HepG2 (cell line): ENCODE data around the gene ERCC2. TPM values are rescaled to one million over a fixed set of nuclear protein-coding genes. Genes with fewer than 3 reads are reported as not detected.

Source experiments
- ATAC-seq: fragments of 200-7000 bp; cut with Tn5 transposase; 3 replicates; pipeline ENCODE4 v1.9.1; 2020; ENCODE audit warnings: mild to moderate bottlenecking, moderate library complexity
- BruUV-seq: library from RNA; stranded (reverse); fragments of 400-500 nt; replicated peaks from 2 replicates; lab custom pipeline; 2021; lab: Mats Ljungman, UMichigan
- CTCF ChIA-PET: fragments of 300-600 bp; formaldehyde crosslinking; extraction: SDS; loops from one replicate; lab custom pipeline; 2021; ENCODE audit warnings: low total read pairs, inconsistent platforms, low intra/inter-chr PET ratio; lab: Yijun Ruan, JAX
- POLR2A ChIA-PET: fragments of 350-600 bp; sonication (Branson Sonifier 250); formaldehyde crosslinking; loops from one replicate; lab custom pipeline; 2020; ENCODE audit warnings: antibody characterized with exemption, inconsistent platforms; lab: Yijun Ruan, JAX
- DNase-seq: peaks from one replicate; pipeline ENCODE4 v3.0.0-alpha.2; 2015; ENCODE audit warnings: low spot score
- FAIRE-seq: peaks from 3 replicates; lab custom pipeline; 2011; peaks lifted over from hg19 to GRCh38; lab: Jason Lieb, UNC
- H2AFZ ChIP-seq: one replicate; pipeline ENCODE4 v1.6.1; 2011; ENCODE audit warnings: low read length, inconsistent platforms
- H3K27ac ChIP-seq: fragments of 300-600 bp; 3 replicates; pipeline ENCODE4 v1.8.0; 2011; ENCODE audit warnings: mixed run types, mild to moderate bottlenecking, mixed read lengths, low read length, inconsistent platforms; ENCODE audit not compliant: insufficient read depth; ENCODE audit errors: extremely low read length
- H3K27me3 ChIP-seq, 2 experiments: fragments of 200-600 bp in 1 of 2; 2 replicates in 1 of 2; 3 replicates in 1 of 2; pipeline versions ENCODE4 v1.6.0 to v1.8.0; 2011; ENCODE audit warnings: low read length in 2 of 2, mild to moderate bottlenecking in 2 of 2, moderate library complexity in 2 of 2, inconsistent platforms in 1 of 2; ENCODE audit not compliant: insufficient read depth in 2 of 2, control insufficient read depth in 1 of 2
- H3K36me3 ChIP-seq, 2 experiments: fragments of 200-600 bp in 1 of 2; replicated peaks in 1 of 2; 2 replicates in 1 of 2; 3 replicates in 1 of 2; pipeline versions ENCODE4 v1.5.1 to v1.8.0; 2011; ENCODE audit warnings: low read length in 2 of 2, inconsistent platforms in 1 of 2; ENCODE audit not compliant: insufficient read depth in 2 of 2, control insufficient read depth in 1 of 2
- H3K4me1 ChIP-seq: 2 replicates; pipeline ENCODE4 v1.5.1; 2012; ENCODE audit warnings: low read length, inconsistent platforms; ENCODE audit not compliant: insufficient read depth
- H3K4me2 ChIP-seq: 2 replicates; pipeline ENCODE4 v1.6.0; 2011; ENCODE audit warnings: low read depth, low read length, inconsistent platforms
- H3K4me3 ChIP-seq, 3 experiments: fragments of 200-600 bp in 1 of 3; sonication (generic), shearing (Covaris generic) in 1 of 3; replicated peaks in 1 of 3; 2 replicates each; pipeline ENCODE4 v1.5.1; 2011 to 2016; ENCODE audit warnings: low read length in 3 of 3, inconsistent platforms in 2 of 3, low read depth in 2 of 3, mild to moderate bottlenecking in 2 of 3, control low read depth in 1 of 3, mixed read lengths in 1 of 3; ENCODE audit not compliant: insufficient read depth in 1 of 3
- H3K79me2 ChIP-seq: one replicate; pipeline ENCODE4 v1.6.1; 2011; ENCODE audit warnings: low read length, inconsistent platforms; ENCODE audit not compliant: insufficient read depth
- H3K9ac ChIP-seq: 2 replicates; pipeline ENCODE4 v1.6.0; 2011; ENCODE audit warnings: mild to moderate bottlenecking, low read depth, low read length, inconsistent platforms; ENCODE audit not compliant: insufficient read depth
- H3K9me3 ChIP-seq: 2 replicates; pipeline ENCODE4 v1.5.1; 2012; ENCODE audit warnings: mild to moderate bottlenecking, low read length
- H4K20me1 ChIP-seq: 2 replicates; pipeline ENCODE4 v1.6.0; 2011; ENCODE audit warnings: inconsistent platforms, mild to moderate bottlenecking, low read length, moderate library complexity; ENCODE audit not compliant: insufficient read depth
- WGBS: methylation state at CpG from one replicate; pipeline ENCODE4 v1.1.6; 2017; ENCODE audit warnings: low lambda C conversion rate; 5-methylcytosine and 5-hydroxymethylcytosine counted together
- in situ Hi-C: cut with HindIII; loops from 2 replicates; pipeline ENCODE4 v1.10.0; 2017; ENCODE audit warnings: low pct_unique_long_range_greater_than_20kb; ENCODE audit not compliant: extremely low pct_ligation_motif_present
- intact Hi-C: fragments of 100-400 bp; cut with micrococcal nuclease; formaldehyde crosslinking; loops from one replicate; pipeline ENCODE4 v1.10.0; 2022; ENCODE audit not compliant: unreplicated experiment
- polyA plus RNA-seq, 8 experiments: library from polyadenylated mRNA; depleted of rRNA in 3 of 8; stranded (reverse) in 7 of 8; unstranded in 1 of 8; fragments of >200 nt; fragmentation: Illumina TruSeq in 4 of 8; extraction: Trizol in 4 of 8; gene quantifications; 2 replicates each; pipeline versions ENCODE4 v1.2.1 to v1.2.3, GENCODE V29; 2011 to 2016; ENCODE audit warnings: low read depth in 4 of 8, missing spikeins in 1 of 8, mixed read lengths in 1 of 8; ENCODE audit not compliant: insufficient read depth in 1 of 8
- total RNA-seq, 5 experiments: library from RNA; depleted of rRNA; stranded (reverse); fragments of >200 nt; fragmentation: Illumina TruSeq; extraction: Trizol; gene quantifications; 2 replicates each; pipeline ENCODE4 v1.2.3, GENCODE V29; 2016; ENCODE audit warnings: low read depth in 1 of 5
- TF ChIP-seq, protein P1 (sequence below): sonication (generic); formaldehyde crosslinking; IDR thresholded peaks from 2 replicates; pipeline ENCODE4 v1.5.0; 2020; ENCODE audit warnings: mild to moderate bottlenecking, missing genetic modification reagents, borderline replicate concordance

ERCC2 gene
- total and polyA plus RNA-seq, 2 of the 13 experiments (the other 11 are each of a cell fraction or from before 2014, with no cell fraction given) = 25.4 to 49.2 TPM

- intact Hi-C loops (no loop called here), in situ Hi-C loops (no loop called here)
- Histone ChIP-seq H3K27me3 (peaks cover 7 to 49% of the 10 kb centered on the region in 2 experiments; a peak in 4 of 5 replicates), H3K4me1 (peaks cover 10% of the 10 kb centered on the region), H3K9ac (no peak overlapping the region), H3K36me3 (no peaks in the 10 kb centered on the region), H4K20me1 (no peaks in the 10 kb centered on the region), H3K27ac (no peak overlapping the region), H3K9me3 (no peaks in the 10 kb centered on the region), H3K4me2 (no peak overlapping the region; the same call in 1 of the 2 replicates), H3K4me3 (no peak overlapping the region), H3K79me2 (no peaks in the 10 kb centered on the region), H2AFZ (no peak overlapping the region)
- CTCF ChIA-PET = no interaction called here
- POLR2A ChIA-PET = interaction anchor here (0.6 kb wide), 1 partner anchor 1512 kb away, joined by 3 read pairs; no protein-coding TSS in a partner anchor
- 33% methylated on average over 12 of the region's 21 CpGs for WGBS
- no peak for ATAC-seq
- no peak for FAIRE-seq
- BruUV-seq = no TSS peak
- no peak for DNase-seq
- TF ChIP-seq, protein P1, sequence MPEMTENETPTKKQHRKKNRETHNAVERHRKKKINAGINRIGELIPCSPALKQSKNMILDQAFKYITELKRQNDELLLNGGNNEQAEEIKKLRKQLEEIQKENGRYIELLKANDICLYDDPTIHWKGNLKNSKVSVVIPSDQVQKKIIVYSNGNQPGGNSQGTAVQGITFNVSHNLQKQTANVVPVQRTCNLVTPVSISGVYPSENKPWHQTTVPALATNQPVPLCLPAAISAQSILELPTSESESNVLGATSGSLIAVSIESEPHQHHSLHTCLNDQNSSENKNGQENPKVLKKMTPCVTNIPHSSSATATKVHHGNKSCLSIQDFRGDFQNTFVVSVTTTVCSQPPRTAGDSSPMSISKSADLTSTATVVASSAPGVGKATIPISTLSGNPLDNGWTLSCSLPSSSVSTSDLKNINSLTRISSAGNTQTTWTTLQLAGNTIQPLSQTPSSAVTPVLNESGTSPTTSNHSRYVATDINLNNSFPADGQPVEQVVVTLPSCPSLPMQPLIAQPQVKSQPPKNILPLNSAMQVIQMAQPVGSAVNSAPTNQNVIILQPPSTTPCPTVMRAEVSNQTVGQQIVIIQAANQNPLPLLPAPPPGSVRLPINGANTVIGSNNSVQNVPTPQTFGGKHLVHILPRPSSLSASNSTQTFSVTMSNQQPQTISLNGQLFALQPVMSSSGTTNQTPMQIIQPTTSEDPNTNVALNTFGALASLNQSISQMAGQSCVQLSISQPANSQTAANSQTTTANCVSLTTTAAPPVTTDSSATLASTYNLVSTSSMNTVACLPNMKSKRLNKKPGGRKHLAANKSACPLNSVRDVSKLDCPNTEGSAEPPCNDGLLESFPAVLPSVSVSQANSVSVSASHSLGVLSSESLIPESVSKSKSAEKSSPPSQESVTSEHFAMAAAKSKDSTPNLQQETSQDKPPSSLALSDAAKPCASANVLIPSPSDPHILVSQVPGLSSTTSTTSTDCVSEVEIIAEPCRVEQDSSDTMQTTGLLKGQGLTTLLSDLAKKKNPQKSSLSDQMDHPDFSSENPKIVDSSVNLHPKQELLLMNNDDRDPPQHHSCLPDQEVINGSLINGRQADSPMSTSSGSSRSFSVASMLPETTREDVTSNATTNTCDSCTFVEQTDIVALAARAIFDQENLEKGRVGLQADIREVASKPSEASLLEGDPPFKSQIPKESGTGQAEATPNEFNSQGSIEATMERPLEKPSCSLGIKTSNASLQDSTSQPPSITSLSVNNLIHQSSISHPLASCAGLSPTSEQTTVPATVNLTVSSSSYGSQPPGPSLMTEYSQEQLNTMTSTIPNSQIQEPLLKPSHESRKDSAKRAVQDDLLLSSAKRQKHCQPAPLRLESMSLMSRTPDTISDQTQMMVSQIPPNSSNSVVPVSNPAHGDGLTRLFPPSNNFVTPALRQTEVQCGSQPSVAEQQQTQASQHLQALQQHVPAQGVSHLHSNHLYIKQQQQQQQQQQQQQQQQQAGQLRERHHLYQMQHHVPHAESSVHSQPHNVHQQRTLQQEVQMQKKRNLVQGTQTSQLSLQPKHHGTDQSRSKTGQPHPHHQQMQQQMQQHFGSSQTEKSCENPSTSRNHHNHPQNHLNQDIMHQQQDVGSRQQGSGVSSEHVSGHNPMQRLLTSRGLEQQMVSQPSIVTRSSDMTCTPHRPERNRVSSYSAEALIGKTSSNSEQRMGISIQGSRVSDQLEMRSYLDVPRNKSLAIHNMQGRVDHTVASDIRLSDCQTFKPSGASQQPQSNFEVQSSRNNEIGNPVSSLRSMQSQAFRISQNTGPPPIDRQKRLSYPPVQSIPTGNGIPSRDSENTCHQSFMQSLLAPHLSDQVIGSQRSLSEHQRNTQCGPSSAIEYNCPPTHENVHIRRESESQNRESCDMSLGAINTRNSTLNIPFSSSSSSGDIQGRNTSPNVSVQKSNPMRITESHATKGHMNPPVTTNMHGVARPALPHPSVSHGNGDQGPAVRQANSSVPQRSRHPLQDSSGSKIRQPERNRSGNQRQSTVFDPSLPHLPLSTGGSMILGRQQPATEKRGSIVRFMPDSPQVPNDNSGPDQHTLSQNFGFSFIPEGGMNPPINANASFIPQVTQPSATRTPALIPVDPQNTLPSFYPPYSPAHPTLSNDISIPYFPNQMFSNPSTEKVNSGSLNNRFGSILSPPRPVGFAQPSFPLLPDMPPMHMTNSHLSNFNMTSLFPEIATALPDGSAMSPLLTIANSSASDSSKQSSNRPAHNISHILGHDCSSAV = no peak
Observed at GRCh38 chr19:45315304-45315703, 55.1 kb downstream of the ERCC2 start.
